NCI-H1417 treated with DMSO at 0.1 percent for 48 hours (cell line): ENCODE measurements around the gene TRMT13.
"Not testable (repeated sequence)": the region's sequence is repeated elsewhere in the genome, so short reads cannot be mapped to it uniquely, and the experiment has no call there.

Source experiments
- DNase-seq: peaks from one replicate; lab custom pipeline; 2025; lab: John Stamatoyannopoulos, UW

The TRMT13 gene

DNA sequence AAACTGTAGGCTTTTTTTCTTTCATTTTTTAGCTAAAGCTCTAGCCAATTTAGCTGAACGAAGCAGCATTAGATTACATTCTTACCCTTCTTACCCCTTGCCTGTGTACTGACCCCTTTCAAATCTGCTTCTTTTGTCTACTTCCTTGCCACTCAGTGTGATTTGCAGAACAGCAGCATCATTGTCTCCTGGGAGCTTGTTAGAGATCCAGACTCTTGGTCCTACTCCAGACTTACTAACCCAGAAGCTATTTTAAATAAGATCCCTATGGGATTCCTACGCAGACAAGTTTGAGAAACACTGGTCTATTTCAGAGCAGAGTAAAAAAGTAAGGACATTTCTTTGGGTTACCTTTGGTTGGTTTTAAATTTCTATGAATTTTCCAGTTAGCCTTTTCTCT lies 31.3 kb downstream of the TRMT13 start:
- DNase-seq, result no peak

DNA sequence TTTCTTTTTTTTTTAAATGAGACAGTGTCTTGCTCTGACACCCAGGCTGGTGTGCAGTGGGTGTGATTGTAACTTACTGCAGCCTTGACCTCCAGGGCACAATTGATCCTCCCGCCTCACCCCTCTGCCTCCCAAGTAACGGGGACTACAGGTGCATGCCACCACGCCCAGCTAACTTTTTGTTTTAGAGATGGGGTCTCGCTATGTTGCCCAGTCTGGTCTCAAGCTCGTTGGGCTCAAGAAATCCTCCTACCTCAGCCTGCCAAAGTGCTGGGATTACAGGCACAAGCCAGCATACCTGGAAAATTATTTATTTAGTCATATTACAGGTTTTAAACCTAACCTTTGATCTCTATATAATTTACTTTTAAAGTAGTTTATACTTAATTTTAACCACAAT lies 31.7 kb downstream of the TRMT13 start:
- DNase-seq, result no peak

- no peak for DNase-seq
Measured at GRCh38 chr1:100168051-100168450, 35.1 kb downstream of the TRMT13 start.

DNA sequence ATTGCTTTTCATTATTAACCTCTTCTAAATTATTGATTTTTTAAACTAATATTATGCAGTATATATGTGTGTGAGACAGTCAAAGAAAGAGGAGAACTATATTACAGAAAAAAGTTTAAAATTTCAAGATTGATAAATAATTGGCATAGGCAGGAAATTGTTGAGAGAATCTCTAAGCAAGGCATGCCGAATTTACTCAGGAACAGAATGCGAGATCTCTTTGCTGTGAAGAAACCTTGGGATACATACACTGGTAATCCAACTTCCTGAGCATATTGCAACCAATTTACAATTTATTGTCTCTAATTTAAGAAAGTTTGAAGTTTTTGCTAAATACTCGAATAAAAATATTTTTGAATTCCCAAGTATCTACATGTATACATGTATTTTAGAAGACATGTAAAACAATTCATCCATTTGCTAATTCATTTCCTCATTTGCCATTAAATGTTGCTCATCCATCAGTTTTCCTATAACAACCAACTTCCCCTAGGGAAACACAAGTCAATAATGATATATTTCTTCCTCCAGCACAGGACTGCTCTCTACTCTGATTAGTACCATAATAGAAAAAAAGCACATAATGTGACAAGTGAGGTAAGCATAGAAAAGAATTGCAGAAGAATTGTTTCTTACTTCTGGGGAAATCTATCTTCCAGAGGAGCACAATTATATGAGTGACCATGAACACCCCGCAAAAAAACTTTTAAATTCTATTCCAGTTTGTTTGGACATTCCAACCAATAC lies 44.5 kb downstream of the TRMT13 start:
- DNase-seq, result no peak

DNA sequence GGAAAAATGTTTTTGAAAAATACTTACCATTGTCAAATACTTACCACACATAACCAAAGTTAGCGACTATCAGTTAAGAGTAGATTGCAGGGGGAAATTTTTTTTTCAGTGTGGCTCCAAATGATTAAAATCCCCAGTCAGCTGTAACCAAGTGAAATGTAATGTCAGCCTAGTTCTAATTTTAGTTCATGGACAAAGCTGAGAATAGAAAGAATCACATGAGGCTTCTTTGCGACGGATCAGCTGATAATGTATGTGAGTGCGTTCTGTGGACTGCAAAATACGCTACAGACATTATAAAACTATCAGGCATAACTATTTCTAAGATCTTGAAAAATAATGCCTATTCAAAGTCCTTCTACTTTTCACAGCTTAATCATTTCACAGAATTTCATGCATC lies 45.1 kb downstream of the TRMT13 start, which contains the start of gene LRRC39:
Gene LRRC39 (minus strand): TSS at position 166 of the 400 bp plus-strand sequence. CDS start 9,740 bp downstream, outside the sequence.
- DNase-seq, result no peak

- no peak for DNase-seq
Measured at GRCh38 chr1:100183370-100183769, 50.4 kb downstream of the TRMT13 start.

GRCh38 chr1:100184536-100184935 lies 51.6 kb downstream of the TRMT13 start:
- DNase-seq, result no peak

DNA sequence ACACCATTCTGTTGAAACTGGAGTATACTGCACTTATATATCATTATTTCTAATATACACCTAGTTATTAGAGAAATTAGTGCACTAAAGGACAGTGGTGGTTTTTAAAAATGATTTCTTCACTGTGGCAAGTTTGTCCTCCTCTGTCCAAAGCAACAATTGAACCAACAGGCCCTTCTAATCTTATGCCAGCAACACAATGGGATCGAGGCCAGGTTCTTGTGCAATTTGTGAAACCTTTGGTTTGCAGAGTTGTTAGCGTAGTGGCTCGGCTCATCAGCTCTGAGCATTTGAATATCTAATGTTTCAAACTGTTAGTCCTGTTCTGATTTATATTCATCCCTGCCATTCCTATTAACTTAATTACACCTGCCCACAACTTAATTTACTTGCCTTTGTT lies 54.9 kb downstream of the TRMT13 start:
- DNase-seq, result no peak

GRCh38 chr1:100188617-100189016 lies 55.7 kb downstream of the TRMT13 start:
- DNase-seq, result no peak

DNA sequence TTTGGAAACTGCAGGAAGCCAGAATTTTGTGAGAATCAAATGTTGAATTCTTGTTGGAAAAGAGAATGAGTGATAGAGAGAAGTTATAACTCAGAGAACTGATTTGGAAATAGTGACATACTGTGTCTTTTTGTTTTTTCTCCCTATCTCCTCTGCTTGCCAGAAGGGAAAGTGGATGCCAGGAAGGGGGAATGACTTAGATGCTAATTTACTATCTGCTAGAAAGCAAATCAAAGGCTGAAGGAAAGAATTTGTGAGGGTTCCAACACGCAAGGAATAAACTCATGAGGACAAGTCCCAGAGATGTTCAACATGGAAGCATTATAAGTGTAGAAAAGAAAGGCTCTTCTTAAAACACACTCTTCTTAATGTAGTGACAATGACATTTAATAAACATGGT lies 65.6 kb downstream of the TRMT13 start:
- no peak for DNase-seq

- not testable (repeated sequence) for DNase-seq
Measured at GRCh38 chr1:100200060-100200459, 67.1 kb downstream of the TRMT13 start.
